Measurements from ENCODE around the gene C1orf87.

C1orf87 gene

DNA sequence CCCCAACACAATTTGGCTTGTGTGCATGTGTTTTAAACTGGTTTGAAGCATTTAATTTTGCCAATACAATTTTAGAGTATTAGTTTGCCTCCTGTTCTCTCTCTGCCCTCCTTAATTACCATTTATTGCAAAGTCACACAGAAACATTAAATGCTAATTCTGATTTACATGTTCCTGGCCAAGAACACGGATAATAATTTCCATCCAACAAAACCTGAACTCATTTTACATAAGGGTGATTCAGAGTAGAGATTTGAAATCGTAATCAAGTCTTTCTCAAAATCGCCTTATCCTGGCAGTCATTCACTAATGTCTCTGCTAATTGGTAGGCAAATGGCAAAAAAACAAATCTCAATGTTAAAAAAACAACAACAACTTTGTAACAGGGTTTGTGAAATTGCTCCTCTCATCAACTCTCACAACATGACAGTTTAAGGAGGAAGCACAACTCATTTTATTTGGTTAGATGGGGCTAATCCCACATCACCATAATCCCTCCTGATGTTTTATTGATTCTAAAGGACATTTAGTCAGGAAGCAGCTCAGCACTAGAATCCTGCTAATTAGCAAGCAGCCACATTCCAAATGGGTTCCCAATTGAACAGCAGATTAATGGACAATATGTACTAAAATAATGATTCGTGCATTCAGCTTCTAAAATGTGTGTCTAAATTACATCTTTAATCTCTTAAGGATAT lies 55.9 kb downstream of the C1orf87 start:
- no peak for TF ChIP-seq POLR2A (IDR thresholded peaks at IDR 0.05; ENCODE audit: low read depth, low read length)
- no peak for TF ChIP-seq TAF1 (IDR thresholded peaks at IDR 0.05; ENCODE audit: low read depth, low read length)
- TF ChIP-seq SPI1 (IDR thresholded peaks at IDR 0.05; ENCODE audit: low read depth, low read length): no peak
- TF ChIP-seq PAX5 (IDR thresholded peaks at IDR 0.05; ENCODE audit: insufficient read depth, low read length, severe bottlenecking): no peak
- TF ChIP-seq POLR2AphosphoS5 (IDR thresholded peaks at IDR 0.05; ENCODE audit: low read depth, low read length): no peak
- no peak for TF ChIP-seq POU2F2 (IDR thresholded peaks at IDR 0.05; ENCODE audit: low read depth, low read length)
- DNase-seq (ENCODE audit: insufficient read length, low spot score): no peak
- FAIRE-seq: no peak

DNA sequence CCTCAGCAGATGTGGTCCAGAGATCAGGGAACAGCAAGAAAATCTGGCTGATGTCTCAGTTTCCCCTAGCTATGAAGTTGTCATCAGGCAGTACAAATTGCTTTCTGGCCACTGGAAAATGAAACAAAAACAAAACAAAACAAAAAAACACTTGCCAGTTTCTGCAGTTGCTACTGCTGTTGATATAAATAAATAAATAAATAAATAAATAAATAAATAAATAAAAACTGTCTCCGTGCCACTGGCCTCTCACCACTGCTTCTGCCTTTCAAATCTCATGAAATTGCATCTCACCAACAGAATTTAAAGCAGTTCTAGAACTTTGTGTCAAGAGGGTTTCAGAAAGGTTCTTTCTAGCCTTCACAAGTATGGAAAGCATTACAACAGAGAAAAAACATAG lies 62.9 kb downstream of the C1orf87 start:
- FAIRE-seq (no peak), DNase-seq (ENCODE audit: insufficient read length, low spot score) (no peak)
- TF ChIP-seq PAX5 (IDR thresholded peaks at IDR 0.05; ENCODE audit: insufficient read depth, low read length, severe bottlenecking): no peak
- TF ChIP-seq POU2F2 (IDR thresholded peaks at IDR 0.05; ENCODE audit: low read depth, low read length): no peak

DNA sequence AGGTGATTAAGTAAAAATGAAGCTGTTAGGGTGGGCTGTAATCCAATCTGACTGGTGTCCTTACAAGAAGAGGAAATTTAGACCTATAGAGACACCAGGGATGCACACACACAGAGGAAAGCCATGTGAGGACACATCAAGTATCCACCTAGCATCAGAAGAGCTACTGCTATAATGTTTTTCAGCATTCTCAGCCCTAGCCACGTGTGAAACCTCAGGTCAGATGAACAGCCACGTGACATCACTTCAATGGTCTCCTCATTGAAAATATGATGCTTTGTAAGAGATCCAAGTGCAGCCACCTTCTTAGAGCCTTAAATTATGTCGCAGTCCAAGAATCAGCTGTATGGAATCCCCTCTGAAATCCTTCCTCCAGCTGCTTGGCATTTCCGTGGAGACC lies 65.1 kb downstream of the C1orf87 start:
- FAIRE-seq (no peak), DNase-seq (ENCODE audit: insufficient read length, low spot score) (no peak)
- TF ChIP-seq TAF1 (IDR thresholded peaks at IDR 0.05; ENCODE audit: low read depth, low read length): no peak
- no peak for TF ChIP-seq PAX5 (IDR thresholded peaks at IDR 0.05; ENCODE audit: insufficient read depth, low read length, severe bottlenecking)
- no peak for TF ChIP-seq POU2F2 (IDR thresholded peaks at IDR 0.05; ENCODE audit: low read depth, low read length)
- no peak for TF ChIP-seq POLR2A (IDR thresholded peaks at IDR 0.05; ENCODE audit: low read depth, low read length)
- no peak for TF ChIP-seq POLR2AphosphoS5 (IDR thresholded peaks at IDR 0.05; ENCODE audit: low read depth, low read length)
- no peak for TF ChIP-seq SPI1 (IDR thresholded peaks at IDR 0.05; ENCODE audit: low read depth, low read length)

DNA sequence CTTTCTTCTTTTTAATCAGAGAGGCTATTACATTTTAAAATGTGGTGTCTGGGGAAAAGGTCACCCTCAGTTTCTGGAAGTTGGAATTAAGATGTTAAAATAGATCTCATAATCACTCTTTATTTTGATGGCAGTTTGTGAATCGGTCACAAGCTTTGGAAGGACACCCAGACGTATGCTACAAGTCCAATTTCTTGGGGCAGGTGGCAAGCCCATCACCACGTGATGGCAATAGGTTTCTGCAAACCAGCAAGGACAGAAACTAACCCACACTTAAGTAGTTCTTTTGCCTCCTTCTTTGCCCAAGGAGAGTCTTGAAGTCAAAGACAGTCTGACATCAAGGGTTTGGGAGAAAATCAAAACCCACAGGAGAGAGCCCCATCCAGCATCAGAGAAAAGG lies 72.9 kb downstream of the C1orf87 start:
- FAIRE-seq (no peak), DNase-seq (ENCODE audit: insufficient read length, low spot score) (no peak)
- no peak for TF ChIP-seq SPI1 (IDR thresholded peaks at IDR 0.05; ENCODE audit: low read depth, low read length)
- no peak for TF ChIP-seq POLR2AphosphoS5 (IDR thresholded peaks at IDR 0.05; ENCODE audit: low read depth, low read length)

DNA sequence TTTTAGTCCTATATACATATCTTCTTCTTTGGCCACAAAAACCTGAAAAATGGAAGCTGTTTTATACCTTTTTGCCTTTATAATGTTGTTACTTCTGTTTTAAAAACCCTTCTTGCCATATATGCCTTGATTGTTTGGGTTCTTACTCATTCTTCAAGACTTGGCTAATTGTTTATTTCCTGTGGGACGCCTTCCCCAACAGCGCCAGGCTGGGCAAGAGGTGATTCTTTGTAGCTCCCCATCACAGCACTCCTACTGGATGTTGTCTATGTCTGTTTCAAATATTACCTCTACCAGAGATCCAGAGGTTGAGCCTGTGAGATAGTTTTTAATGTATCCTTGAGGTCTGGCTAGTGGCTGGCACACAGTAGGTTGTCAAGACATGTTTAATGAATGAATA lies 73.8 kb downstream of the C1orf87 start:
- no peak for DNase-seq (ENCODE audit: insufficient read length, low spot score)
- no peak for FAIRE-seq
- TF ChIP-seq POU2F2 (IDR thresholded peaks at IDR 0.05; ENCODE audit: low read depth, low read length): no peak
- TF ChIP-seq PAX5 (IDR thresholded peaks at IDR 0.05; ENCODE audit: insufficient read depth, low read length, severe bottlenecking): no peak
- no peak for TF ChIP-seq SPI1 (IDR thresholded peaks at IDR 0.05; ENCODE audit: low read depth, low read length)
- no peak for TF ChIP-seq POLR2AphosphoS5 (IDR thresholded peaks at IDR 0.05; ENCODE audit: low read depth, low read length)
- no peak for TF ChIP-seq TAF1 (IDR thresholded peaks at IDR 0.05; ENCODE audit: low read depth, low read length)
- TF ChIP-seq POLR2A (IDR thresholded peaks at IDR 0.05; ENCODE audit: low read depth, low read length): no peak

DNA sequence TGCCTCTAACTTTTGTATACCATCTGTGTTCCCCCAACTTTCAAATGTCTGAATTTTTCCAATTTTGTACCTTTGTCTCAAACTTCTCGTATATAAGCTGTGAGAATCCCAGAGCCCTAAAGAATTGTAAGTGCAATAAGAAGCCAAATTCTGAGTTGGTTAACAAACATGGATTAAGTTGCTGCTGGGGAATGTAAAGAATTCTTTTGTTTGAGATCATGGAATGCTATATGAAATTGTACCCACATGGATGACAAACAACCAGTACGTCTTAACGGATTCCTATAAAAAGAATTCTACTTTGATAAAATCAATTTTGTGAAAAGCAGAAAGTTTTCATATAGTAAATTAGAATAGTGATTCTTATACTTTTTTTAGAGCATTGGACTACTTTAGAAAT lies 74.6 kb downstream of the C1orf87 start:
- no peak for DNase-seq (ENCODE audit: insufficient read length, low spot score)
- TF ChIP-seq POU2F2 (IDR thresholded peaks at IDR 0.05; ENCODE audit: low read depth, low read length) (no peak), TAF1 (IDR thresholded peaks at IDR 0.05; ENCODE audit: low read depth, low read length) (no peak), POLR2A (IDR thresholded peaks at IDR 0.05; ENCODE audit: low read depth, low read length) (no peak), SPI1 (IDR thresholded peaks at IDR 0.05; ENCODE audit: low read depth, low read length) (no peak), PAX5 (IDR thresholded peaks at IDR 0.05; ENCODE audit: insufficient read depth, low read length, severe bottlenecking) (no peak), POLR2AphosphoS5 (IDR thresholded peaks at IDR 0.05; ENCODE audit: low read depth, low read length) (no peak)
- FAIRE-seq: no peak

DNA sequence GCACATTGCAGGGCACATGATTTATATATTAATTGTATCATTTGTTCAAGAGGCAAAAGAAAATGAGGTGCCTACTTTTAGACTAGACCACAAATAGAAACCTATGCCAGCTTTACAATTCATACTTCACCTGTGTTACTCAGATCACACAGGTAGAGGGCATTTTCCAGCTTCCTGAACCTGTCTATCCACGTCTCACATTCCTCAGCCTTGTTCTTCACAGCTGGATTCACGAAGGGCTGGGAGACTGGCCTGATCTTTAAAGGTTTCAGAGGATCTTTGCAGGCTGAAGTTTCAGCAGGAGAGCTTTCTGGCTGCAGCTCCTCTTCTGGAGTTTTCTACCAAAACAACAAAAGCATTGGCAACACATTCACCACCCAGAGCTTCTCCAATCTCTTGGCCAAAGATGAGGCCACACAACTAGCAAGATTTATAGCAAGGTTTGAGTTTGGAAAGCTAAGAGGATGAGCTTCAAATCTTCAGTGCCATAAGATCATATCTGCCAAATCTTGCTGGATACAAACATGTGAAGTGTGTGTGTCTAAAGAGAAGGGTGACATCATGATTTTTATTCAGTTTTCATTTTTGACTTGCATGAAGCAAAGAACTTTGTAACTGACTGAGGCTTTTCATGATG lies 76.0 kb downstream of the C1orf87 start:
- no peak for TF ChIP-seq POU2F2 (IDR thresholded peaks at IDR 0.05; ENCODE audit: low read depth, low read length)
- FAIRE-seq (no peak), DNase-seq (ENCODE audit: insufficient read length, low spot score) (no peak)

DNA sequence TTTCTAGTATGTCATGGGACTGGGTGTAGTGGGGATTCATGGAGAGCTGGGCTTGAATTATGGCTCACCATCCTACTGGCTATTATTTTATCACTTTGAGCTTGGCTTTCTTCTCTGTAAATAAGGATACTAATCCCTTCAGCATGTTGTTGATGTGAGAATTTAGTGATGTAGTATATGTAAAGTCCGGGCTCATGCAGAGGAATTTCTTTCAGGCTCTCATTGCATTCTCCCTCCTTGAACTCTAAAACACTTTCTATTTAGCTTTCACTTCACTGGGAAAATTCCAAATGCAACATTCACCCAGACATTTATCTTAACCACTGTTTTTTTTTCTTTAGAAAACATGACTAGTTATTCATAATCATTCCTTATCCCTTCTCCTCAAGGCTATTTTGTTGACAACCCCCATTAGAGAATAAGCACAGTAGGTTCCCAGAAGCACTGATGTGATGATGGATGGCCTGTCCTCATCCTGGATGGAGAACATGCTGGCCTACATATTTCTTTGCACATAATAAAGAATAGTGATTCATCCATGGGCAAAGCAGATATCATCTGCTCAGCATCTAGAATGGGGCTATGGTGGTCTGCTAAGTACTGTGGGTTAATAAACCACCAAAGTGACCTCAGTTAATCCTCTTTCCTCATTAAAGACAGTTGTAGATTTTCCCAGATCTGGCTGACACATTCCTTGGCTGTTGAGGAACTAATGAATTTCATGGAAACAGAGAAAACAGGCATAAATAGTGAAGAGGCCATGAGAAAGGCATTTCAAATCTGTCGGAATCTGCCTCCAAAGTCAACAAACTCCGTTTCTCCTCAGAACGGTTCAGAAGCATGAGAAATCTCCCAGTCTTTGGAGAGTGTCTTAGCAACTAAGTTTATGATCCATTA lies 79.0 kb downstream of the C1orf87 start:
- no peak for TF ChIP-seq TAF1 (IDR thresholded peaks at IDR 0.05; ENCODE audit: low read depth, low read length)
- no peak for TF ChIP-seq POU2F2 (IDR thresholded peaks at IDR 0.05; ENCODE audit: low read depth, low read length)
- no peak for TF ChIP-seq POLR2A (IDR thresholded peaks at IDR 0.05; ENCODE audit: low read depth, low read length)
- no peak for TF ChIP-seq SPI1 (IDR thresholded peaks at IDR 0.05; ENCODE audit: low read depth, low read length)
- TF ChIP-seq POLR2AphosphoS5 (IDR thresholded peaks at IDR 0.05; ENCODE audit: low read depth, low read length): no peak
- no peak for TF ChIP-seq PAX5 (IDR thresholded peaks at IDR 0.05; ENCODE audit: insufficient read depth, low read length, severe bottlenecking)
- FAIRE-seq (no peak), DNase-seq (ENCODE audit: insufficient read length, low spot score) (no peak)

DNA sequence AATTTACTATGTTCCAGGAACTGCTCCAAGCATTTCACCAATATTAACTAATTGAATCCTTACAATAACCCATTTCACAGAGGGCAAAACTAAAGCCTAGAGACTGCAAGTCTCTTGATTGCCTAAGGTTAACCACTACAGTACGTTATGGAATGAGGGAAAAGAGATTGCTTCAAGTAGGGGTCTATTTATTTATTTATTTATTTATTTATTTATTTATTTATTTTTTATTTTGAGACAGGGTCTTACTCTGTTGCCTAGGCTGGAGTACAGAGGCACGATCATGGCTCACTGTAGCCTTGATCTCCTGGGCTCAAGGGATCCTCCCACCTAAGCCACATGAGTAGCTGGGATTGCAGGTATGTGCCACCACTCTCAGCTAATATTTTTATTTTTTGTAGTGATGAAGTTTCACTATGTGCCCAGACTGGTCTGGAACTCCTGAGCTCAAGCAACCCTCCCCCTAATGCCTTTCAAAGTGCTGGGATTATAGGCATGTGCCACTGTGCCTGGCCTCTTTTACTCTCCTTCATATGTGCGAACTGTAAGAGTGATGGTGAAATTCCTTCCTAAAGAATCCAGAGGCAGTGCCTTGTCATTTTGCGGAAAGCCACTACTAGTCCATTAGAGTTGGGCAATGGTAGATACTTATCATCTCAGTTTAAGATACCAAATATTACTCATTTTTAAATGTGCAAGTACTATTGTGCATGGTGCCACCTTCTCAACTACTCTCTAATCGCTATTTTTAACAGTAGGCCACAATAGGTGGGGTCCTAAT lies 81.3 kb downstream of the C1orf87 start:
- no peak for FAIRE-seq
- DNase-seq (ENCODE audit: insufficient read length, low spot score): no peak
- TF ChIP-seq POU2F2 (IDR thresholded peaks at IDR 0.05; ENCODE audit: low read depth, low read length) (no peak), POLR2AphosphoS5 (IDR thresholded peaks at IDR 0.05; ENCODE audit: low read depth, low read length) (no peak), SPI1 (IDR thresholded peaks at IDR 0.05; ENCODE audit: low read depth, low read length) (no peak), POLR2A (IDR thresholded peaks at IDR 0.05; ENCODE audit: low read depth, low read length) (no peak), PAX5 (IDR thresholded peaks at IDR 0.05; ENCODE audit: insufficient read depth, low read length, severe bottlenecking) (no peak)

Data from GM12891 (cell line).